Measurements from ENCODE around the gene ITGB5. TPM values are rescaled to one million over a fixed set of nuclear protein-coding genes. Genes with fewer than 3 reads are reported as not detected.

Gene ITGB5
- total RNA-seq, 1 experiment from 2014 or later = 146 TPM

- H2AFZ ChIP-seq (ENCODE audit: low read length) = no peak overlapping the region
- H4K91ac ChIP-seq (ENCODE audit: insufficient read length, low read depth, low read length) = no peak overlapping the region
- no peaks in the 10 kb centered on the region for H3K9me3 ChIP-seq (ENCODE audit: control insufficient read depth, low read depth, low read length)
- no peak overlapping the region for H4K8ac ChIP-seq (replicated peaks; ENCODE audit: insufficient read length, low read depth, low read length)
- H4K20me1 ChIP-seq (ENCODE audit: control insufficient read depth, insufficient read depth, insufficient read length) = no peaks in the 10 kb centered on the region
- Mint-ChIP-seq H3K4me1 (peaks cover 3 to 5% of the 10 kb centered on the region in 2 experiments; a peak in 2 of 4 replicates), H3K9me3 (no peaks in the 10 kb centered on the region), H3K27me3 (ENCODE audit: low read depth) (no peaks in the 10 kb centered on the region; the same call in 1 of the 2 replicates), H3K4me3 (no peak overlapping the region), H3K36me3 (ENCODE audit: insufficient read depth in 1 of 3, low read depth in 3 of 3) (no peaks in the 10 kb centered on the region), H3K27ac (no peak overlapping the region; a peak in 1 of 7 replicates)
- H2AK5ac ChIP-seq (ENCODE audit: insufficient read length, low read length) = no peak overlapping the region
- no peak overlapping the region for H3K23ac ChIP-seq (ENCODE audit: insufficient read length, low read depth, low read length)
- H3K9ac ChIP-seq (ENCODE audit: extremely low read depth, insufficient read length, low read length) = no peak overlapping the region
- H3K4me1 ChIP-seq (ENCODE audit: insufficient read depth, low read length) = no peaks in the 10 kb centered on the region
- no peak overlapping the region for H3K4me2 ChIP-seq (ENCODE audit: insufficient read depth, insufficient read length, low read length)
- H2BK12ac ChIP-seq (ENCODE audit: insufficient read length, low read depth, low read length) = no peak overlapping the region
- H2BK20ac ChIP-seq (ENCODE audit: low read depth, low read length, poor library complexity, severe bottlenecking) = no peak overlapping the region
- H3K79me1 ChIP-seq (ENCODE audit: insufficient read depth, low read depth, low read length, poor library complexity, severe bottlenecking) = no peaks in the 10 kb centered on the region
- TF ChIP-seq, protein P1, sequence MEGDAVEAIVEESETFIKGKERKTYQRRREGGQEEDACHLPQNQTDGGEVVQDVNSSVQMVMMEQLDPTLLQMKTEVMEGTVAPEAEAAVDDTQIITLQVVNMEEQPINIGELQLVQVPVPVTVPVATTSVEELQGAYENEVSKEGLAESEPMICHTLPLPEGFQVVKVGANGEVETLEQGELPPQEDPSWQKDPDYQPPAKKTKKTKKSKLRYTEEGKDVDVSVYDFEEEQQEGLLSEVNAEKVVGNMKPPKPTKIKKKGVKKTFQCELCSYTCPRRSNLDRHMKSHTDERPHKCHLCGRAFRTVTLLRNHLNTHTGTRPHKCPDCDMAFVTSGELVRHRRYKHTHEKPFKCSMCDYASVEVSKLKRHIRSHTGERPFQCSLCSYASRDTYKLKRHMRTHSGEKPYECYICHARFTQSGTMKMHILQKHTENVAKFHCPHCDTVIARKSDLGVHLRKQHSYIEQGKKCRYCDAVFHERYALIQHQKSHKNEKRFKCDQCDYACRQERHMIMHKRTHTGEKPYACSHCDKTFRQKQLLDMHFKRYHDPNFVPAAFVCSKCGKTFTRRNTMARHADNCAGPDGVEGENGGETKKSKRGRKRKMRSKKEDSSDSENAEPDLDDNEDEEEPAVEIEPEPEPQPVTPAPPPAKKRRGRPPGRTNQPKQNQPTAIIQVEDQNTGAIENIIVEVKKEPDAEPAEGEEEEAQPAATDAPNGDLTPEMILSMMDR (conservative IDR thresholded peaks at IDR 0.05) = no peak
- no CpG with 5 or more reads among the region's 1 CpG for WGBS (ENCODE audit: extremely low coverage, insufficient read length, low lambda C conversion rate)
- H2BK120ac ChIP-seq (ENCODE audit: low read depth, low read length, poor library complexity, severe bottlenecking) = no peak overlapping the region
- H2BK15ac ChIP-seq (ENCODE audit: low read depth, low read length) = no peak overlapping the region
- no peaks in the 10 kb centered on the region; the same call in 1 of the 2 replicates for H3K79me2 ChIP-seq (ENCODE audit: insufficient read depth, low read length)
- H3K27me3 ChIP-seq (ENCODE audit: insufficient read depth, low read length) = no peaks in the 10 kb centered on the region
- H3K27ac ChIP-seq (ENCODE audit: insufficient read length, low read depth, low read length) = no peak overlapping the region
- DNase-seq = no peak
- H3K18ac ChIP-seq (ENCODE audit: insufficient read length, low read depth, low read length) = no peak overlapping the region
- no peak overlapping the region for H3K56ac ChIP-seq (ENCODE audit: insufficient read length, low read depth, low read length)
- no peak overlapping the region for H3K14ac ChIP-seq (ENCODE audit: insufficient read depth, low read length)
- no peaks in the 10 kb centered on the region for H3K23me2 ChIP-seq (ENCODE audit: insufficient read length, low read depth, low read length, poor library complexity, severe bottlenecking)
- H3K4ac ChIP-seq (ENCODE audit: low read depth, low read length) = no peak overlapping the region
- H2BK5ac ChIP-seq (ENCODE audit: insufficient read length, low read length) = no peak overlapping the region
- H3T11ph ChIP-seq (ENCODE audit: low read length) = no peak overlapping the region
- no peak overlapping the region for H4K5ac ChIP-seq (ENCODE audit: insufficient read length, low read depth, low read length)
Observed at GRCh38 chr3:124896824-124897526, 9.8 kb upstream of the ITGB5 start.
